ENCODE measurements around the gene TANC1.

Gene TANC1

DNA sequence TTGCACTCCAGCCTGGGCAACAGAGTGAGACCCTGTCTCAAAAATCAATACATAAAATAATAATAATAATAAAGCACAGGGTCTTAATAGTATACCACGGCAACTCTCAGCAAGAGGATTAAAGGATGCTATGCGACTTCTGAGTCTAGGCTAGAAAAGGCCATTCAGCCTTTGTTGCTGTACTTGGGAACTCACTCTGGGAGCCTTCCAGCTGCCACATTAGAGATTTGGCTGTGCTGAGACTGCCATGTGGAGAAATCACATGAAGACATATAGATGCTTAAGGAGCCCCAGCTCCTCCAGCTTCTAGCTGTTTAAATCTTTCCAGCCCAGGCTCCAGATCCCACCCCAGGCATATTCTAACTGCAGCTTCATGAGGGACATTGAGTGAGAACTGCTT lies 8.2 kb upstream of the TANC1 start:
- H3K27ac ChIP-seq: no peak overlapping the region
- TF ChIP-seq ZFX (IDR thresholded peaks at IDR 0.05; ENCODE audit: borderline replicate concordance): no peak
- TF ChIP-seq, protein P1, sequence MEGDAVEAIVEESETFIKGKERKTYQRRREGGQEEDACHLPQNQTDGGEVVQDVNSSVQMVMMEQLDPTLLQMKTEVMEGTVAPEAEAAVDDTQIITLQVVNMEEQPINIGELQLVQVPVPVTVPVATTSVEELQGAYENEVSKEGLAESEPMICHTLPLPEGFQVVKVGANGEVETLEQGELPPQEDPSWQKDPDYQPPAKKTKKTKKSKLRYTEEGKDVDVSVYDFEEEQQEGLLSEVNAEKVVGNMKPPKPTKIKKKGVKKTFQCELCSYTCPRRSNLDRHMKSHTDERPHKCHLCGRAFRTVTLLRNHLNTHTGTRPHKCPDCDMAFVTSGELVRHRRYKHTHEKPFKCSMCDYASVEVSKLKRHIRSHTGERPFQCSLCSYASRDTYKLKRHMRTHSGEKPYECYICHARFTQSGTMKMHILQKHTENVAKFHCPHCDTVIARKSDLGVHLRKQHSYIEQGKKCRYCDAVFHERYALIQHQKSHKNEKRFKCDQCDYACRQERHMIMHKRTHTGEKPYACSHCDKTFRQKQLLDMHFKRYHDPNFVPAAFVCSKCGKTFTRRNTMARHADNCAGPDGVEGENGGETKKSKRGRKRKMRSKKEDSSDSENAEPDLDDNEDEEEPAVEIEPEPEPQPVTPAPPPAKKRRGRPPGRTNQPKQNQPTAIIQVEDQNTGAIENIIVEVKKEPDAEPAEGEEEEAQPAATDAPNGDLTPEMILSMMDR (IDR thresholded peaks at IDR 0.05): no peak

DNA sequence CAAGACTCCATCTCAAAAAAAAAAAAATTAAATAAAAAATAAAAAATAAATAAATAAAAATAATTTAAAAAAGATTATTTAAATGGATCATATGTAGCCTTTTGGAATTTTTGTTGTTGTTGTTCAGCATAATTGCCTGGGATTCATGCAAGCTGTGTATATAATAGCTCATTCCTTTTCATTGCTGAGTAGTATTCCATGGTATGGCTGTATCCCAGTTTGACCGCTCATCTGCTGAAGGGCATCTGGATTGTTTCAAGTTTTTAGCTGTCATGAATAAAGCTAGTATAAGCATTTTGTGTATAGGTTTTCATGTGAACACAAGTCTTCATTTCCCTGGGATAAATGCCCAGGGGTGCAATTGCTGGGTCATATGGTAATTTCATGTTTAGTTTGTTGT lies 6.4 kb upstream of the TANC1 start:
- H3K27ac ChIP-seq: no peak overlapping the region
- TF ChIP-seq ZFX (IDR thresholded peaks at IDR 0.05; ENCODE audit: borderline replicate concordance): no peak
- TF ChIP-seq, protein P1 (IDR thresholded peaks at IDR 0.05): no peak

DNA sequence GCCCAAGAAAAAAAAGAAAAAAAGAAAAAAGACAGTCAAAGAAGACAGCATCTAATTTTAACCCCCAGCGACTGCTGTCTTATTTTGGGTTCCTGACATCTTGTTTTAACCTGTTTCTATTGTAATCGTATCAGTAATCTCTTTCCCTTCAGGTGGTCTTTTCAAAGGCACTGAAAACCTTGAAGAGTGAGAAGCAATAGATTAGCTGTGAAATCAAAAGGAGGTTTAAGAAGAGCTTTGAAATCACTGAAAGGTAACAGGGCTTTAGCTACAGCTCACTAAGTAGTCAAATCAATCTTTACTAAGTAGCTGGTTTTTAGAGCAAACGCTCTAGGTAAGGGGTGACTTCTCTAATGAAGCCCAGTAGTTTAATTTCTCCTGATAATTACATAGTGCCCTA lies 5.4 kb upstream of the TANC1 start:
- TF ChIP-seq, protein P1 (IDR thresholded peaks at IDR 0.05): no peak
- TF ChIP-seq ZFX (IDR thresholded peaks at IDR 0.05; ENCODE audit: borderline replicate concordance): no peak
- no peak overlapping the region for H3K27ac ChIP-seq

DNA sequence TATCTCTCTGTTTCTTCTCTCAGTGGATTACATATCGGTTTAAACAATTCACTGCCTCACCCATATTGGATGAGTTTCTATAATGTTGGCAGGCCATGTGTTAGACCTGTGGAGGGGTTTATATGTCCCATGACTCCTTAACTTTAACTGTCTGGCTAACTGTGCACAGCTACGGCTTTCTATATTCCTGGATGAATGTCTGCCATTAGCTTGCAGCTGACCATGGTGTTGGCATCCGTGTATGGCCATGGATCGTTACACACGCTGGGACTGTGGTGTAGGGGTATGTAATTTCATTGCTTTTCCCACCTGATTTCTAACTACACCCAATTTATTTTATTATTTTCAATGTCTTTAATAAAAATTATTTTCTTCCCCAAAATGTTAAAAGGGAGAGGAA lies 3.3 kb upstream of the TANC1 start:
- no peak for TF ChIP-seq ZFX (IDR thresholded peaks at IDR 0.05; ENCODE audit: borderline replicate concordance)
- TF ChIP-seq, protein P1 (IDR thresholded peaks at IDR 0.05): no peak
- no peak overlapping the region for H3K27ac ChIP-seq

DNA sequence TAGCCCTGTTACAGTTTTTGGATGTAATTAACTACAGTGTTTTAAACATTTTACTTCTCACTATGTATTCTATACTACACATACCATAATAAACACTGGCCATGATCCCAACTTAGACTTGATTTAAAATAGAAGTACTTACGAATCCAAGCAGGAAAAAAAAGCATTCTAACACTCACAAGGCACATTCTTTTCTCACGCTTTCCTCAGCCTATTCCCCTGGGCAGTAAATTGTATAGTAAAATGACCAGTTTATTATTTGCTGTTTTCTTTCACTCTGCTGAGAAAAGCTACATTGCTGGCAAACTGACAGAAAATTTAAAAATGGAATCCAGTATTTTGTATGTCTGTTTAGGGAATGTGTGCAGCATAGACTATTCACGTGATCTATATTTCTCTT lies 2.8 kb upstream of the TANC1 start:
- H3K27ac ChIP-seq: no peak overlapping the region
- TF ChIP-seq, protein P1 (IDR thresholded peaks at IDR 0.05): no peak
- no peak for TF ChIP-seq ZFX (IDR thresholded peaks at IDR 0.05; ENCODE audit: borderline replicate concordance)

DNA sequence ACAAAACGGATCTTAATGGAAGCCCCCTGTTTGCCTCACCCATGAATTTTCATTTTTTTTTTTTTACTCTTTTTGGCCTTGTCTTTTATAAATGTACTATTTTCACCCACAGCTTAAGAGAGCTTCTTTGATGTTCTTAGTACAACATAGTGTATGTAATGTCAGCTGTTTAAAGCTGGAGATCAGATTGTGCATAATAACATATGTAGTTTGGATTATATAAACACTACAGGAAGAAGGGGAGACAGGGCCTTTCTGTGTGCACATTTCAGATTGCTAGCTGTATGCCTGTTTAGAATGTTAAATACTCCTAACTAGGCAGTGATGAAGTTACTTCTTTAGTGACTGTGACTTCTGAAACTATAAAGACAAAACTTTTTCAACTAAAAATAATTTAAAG lies 2.1 kb upstream of the TANC1 start:
- H3K27ac ChIP-seq: no peak overlapping the region

DNA sequence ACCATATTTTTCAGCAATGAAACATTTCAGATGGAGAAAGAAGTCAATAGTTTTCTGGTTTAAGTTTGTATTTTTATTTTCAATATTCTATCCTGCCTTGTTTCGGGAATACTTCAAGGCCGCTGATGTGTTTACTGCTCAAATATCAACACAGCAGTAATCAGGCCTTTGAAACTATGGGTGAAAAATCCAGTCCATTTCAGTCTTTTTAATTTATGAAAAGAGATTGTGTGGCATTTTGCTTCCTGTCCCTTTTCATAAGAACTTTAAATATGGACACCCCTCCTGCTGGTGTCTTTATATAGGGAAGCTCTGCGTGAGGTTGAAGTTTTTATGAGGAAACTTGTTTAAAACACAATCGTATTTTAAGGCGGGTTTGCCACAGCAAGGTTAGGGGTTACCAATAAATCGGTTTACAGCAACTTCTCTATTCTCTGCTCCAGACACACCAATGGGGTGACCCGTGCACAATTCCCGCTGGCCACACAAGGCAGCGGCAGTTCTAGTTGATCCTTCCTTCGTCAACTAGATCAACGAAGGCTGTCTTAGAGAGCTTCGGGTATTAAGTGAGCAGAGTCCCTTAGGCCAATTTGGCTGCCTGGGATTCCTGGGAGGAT lies 1.2 kb upstream of the TANC1 start:
- no peak overlapping the region for H3K27ac ChIP-seq
- TF ChIP-seq, protein P1 (IDR thresholded peaks at IDR 0.05): no peak
- no peak for TF ChIP-seq ZFX (IDR thresholded peaks at IDR 0.05; ENCODE audit: borderline replicate concordance)

More for the DNA sequence above, 2.1 kb upstream of the TANC1 start:
- no peak for TF ChIP-seq ZFX (IDR thresholded peaks at IDR 0.05; ENCODE audit: borderline replicate concordance)
- TF ChIP-seq, protein P1 (IDR thresholded peaks at IDR 0.05): no peak
